GM18951 (cell line): ENCODE data around the gene ALDH1B1.

ENCODE experiments used
- POLR2A ChIP-seq: IDR thresholded peaks from 4 replicates; pipeline ENCODE4 v1.6.1; 2011; ENCODE audit warnings: mild to moderate bottlenecking; ENCODE audit not compliant: insufficient read length, insufficient read depth; ENCODE audit errors: extremely low read depth
- in situ Hi-C: fragments of 300-500 bp; cut with MboI; formaldehyde crosslinking; loops from one replicate; pipeline ENCODE4 v1.12.0; 2022; ENCODE audit warnings: low sequenced_read_pairs, mixed read lengths, inconsistent platforms; ENCODE audit not compliant: unreplicated experiment

ALDH1B1 gene

DNA sequence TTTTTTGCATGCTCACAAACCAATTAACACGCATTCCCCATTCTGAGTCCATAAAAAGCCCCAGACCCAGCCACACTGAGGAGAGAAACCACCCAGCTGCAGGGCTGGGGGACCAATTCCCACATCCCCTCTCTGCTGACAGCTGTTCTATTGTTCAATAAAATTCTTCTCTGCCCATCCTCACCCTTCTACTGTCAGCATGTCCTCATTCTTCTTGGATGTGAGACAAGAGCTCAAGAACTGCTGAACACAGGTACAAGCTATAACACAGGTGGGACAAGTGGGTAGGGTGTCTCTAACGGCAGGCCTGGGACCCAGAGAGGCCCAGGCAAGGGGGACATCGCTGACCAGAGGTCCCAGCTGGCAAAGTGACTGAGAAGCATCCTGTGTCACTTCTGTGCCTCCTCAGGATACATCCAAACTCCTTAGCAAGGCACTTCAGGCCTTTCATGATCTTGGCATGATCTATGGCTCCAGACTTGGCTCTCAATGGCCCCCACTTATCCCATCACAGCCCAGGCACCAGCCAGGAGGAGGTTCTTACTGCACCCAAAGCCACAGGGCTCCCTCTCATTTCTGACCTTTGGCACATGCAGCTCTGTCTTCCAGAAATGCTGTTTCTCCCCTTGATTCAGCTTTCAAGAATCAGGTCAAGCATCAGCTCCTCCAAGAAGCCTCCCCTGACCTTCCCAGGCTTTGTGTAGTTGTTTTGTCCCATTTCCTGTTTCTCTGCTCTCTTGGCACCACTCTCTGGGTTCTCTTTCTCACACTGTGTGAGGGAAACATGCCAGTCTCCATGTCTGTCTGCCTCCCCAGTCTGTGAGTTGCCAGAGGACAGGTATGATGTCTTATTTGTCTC is 7.3 kb upstream of the ALDH1B1 start:
- TF ChIP-seq POLR2A = no peak

DNA sequence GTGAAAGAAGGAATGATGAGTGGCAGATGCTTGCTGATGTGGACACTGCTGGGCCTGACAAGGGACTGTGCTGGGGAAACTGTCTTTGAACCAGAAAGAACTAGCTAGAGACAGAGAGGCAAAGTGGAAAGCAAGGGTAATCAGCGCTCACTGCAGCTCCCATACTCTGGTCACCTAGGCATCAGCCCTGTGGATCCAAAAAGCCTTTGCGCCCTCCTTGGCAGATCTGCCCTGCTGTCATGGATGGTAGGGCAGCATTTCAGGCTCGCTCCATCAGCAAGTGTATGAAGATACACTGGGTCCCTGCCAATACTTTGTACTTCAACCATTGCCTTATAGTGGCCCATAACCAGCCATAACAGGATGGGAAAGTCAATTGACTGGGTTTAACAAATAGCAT is 6.6 kb upstream of the ALDH1B1 start:
- TF ChIP-seq POLR2A = no peak
- in situ Hi-C loops = no loop called here

More for the DNA sequence above, 7.3 kb upstream of the ALDH1B1 start:
- in situ Hi-C loops = no loop called here

DNA sequence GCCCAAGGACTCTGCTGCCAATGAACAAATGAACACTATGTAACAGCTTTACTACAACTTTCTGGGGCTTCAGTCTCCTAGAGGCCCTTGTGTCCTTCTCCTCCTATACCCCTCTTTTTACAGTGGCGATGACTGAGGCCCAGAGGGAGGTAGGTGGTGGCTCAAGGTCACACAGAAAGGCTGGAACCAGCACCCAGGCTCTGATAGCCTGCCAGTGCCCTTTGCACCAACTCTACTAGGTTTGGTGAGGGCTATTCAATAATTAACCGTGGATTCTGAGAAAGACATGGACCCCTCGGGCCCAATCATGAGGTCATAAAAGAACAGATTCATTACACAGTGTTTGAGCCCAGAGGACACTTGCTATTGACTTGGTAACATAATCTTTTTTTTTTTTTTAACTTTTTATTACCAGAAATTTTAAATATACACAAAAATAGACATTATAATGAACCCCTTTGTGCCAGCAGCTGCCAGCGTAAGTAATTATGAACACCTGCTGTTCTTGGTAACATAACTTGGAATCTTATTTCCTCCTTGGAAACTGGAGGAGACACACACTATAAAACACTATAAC is 6.1 kb upstream of the ALDH1B1 start:
- no peak for TF ChIP-seq POLR2A
- in situ Hi-C loops = no loop called here

DNA sequence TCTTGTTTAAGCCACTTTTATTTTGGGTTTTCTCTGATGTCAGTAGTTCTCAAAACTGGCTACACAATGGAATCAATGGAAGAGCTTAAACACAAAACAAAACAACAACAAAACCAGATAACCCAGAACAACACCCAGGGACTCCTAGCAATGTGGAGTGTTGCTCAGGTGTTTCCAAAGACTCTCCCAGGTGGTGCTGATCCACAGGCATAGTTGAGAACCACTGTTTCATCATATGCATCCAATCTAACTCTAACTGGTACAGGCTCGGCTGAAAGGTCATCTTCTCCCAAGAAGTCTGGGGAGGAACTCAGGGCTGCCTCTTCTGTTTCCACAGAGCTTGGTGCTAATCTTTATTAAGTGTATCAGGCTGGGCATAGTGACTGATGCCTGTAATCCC is 5.4 kb upstream of the ALDH1B1 start:
- in situ Hi-C loops = no loop called here
- TF ChIP-seq POLR2A = no peak

DNA sequence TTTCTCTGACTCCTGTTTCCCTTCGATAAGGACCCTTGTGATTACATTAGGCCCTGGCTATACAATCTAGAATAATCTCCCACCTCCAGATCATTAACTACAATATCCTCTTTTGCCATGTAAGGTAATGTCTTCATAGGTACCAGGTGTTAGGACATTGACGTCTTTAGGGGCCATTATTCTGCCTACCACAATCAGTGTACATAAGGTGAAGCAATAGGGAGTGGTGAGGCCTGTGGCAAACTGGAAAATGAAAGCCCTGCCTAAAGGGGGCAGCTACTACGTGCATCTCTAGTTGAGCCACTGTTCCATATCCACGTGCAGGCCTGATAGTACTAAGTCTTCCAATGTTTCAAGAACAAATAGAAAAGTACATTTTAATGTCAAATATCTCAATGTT is 4.8 kb upstream of the ALDH1B1 start:
- in situ Hi-C loops = no loop called here
- TF ChIP-seq POLR2A = no peak

DNA sequence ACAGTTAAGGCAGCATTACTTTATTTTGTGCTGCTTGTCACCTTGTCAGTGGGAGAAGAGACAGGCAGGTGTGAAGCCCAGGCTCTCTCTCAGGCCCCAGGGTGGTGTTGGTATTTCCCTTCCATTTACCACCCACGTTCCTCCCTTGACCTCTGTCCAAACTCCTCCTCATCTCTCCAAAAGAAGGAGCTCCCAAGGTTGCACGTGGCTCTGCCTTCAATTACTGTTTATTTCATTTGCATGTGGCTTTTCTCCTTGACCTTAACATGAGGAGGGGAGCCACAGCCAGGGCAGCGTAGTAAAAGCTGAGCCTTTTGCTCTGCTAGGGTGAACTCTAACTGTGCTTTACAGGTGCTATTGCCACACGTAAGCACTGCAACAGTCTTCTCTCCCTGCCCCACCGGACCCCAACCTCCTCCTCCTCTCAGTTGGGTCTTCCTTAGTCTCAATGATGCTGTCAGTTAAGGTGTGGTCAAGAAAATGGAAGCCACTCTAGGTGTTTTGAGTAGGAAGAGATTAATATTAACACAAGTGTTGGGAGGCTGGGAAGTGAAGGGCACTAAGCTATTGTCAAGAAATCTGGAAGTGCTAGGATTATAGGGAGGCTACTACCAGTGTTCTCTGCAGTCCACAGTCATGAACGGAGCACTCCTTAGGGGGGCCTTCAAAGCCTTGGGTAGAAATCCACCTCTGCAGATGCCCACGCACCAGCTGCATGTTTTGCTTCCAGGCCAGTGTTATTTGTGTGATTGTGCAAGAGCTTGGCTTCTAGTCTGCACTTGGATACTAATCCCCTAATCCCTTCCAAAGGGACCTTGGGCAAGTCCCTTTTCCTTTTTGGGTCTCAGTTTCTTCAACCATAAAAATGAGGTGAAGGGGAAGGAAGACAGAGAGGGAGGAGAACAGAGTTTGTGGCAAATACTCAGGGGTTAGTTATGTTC is 3.9 kb upstream of the ALDH1B1 start:
- TF ChIP-seq POLR2A = no peak
- in situ Hi-C loops = no loop called here

DNA sequence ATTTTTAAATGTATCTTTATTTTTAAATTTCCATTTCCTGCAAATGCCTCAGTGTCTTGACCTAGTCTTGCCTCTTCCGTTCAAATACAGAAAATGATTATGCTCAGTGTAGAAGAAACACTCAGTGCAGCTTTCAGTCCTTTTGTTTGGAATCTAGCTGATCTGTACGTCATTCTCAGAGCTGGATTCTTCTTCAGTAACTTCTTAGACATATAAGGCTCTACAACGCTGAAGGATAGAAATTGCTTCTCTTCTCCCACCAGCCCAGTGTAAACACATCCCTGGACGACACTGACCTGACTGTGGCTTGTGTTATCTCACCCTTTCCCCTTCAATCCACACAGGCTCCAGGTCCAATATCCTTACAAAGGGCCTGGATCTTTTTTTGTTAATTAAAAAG is 3.2 kb upstream of the ALDH1B1 start:
- in situ Hi-C loops = no loop called here
- TF ChIP-seq POLR2A = no peak

DNA sequence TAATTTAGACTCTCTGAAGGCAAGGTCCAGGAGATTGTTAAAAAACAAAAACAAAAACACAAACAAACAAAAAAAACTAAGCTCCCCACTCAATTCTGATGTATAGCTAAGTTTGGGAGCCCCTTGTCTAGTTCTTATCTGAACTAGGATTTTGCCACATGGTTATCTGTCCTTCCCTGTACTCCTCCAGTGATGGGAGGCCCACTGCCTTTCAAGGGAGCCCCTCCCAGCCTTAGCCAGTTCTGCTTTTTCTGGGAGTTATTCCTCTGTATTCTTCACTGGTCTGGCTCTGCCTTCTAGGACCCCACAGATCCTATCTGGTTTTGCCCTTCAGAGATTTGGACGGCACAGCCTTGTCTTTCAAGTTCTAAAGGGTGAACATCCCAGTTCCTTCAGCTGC is 2.1 kb upstream of the ALDH1B1 start:
- TF ChIP-seq POLR2A = no peak
- in situ Hi-C loops = no loop called here

DNA sequence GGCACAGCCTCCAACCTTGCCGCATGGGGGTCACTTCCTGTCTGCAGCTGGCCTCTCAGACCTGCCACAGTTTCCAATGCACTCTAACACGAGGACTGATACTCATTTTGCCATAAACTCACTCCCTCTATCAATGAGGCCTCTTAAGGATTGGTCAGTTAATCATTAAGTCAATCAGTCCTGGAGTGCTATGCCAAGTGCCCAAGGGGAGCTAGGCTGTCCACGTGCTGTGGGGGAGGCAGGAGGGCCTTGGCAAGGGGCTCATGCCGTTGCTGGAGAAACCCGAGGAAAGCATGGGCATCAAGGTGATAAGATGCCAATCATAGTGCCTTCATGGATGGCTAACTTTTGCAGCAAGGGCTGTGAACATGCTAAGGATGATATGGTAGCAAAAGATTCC is 1.7 kb upstream of the ALDH1B1 start:
- in situ Hi-C loops = no loop called here
- no peak for TF ChIP-seq POLR2A

DNA sequence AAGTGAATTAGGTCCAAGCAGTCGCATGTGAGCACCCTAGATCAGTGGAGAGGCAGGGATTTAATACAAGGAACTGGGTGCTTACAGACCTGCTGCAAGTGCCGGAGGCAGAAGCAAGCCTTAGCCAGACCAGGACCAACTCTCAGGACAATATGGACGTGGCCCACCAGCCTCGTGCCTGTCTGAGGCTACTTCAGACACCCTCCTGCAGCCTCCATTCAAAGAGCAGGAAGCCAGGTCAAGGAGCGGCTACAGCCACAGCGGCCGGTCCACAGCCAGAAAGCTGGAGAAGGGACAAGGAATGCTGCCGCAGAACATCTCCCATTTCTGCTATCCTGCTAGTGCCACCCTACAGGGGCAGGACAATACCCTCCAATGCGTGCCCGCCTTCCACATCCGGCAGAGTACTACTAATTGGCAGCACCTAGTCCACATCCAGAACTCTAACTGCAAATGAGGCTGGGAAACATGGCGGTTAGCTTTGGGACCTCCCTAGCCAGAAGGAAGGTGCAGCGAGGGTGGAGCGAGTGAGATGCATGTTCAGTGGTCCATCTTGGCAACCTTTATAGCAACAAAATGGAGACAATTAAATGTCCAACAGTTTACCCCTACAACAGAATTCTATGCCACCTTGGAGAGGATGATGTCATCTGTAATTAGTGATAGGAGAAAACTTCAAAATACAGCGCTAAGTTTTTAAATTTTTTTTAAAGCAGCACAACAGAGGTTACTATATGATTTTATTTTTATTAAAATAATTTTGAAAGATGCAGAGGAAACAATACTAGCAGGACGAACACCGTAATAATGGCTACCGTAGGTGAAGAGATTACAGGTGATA is 1.0 kb upstream of the ALDH1B1 start:
- in situ Hi-C loops = no loop called here
- no peak for TF ChIP-seq POLR2A

DNA sequence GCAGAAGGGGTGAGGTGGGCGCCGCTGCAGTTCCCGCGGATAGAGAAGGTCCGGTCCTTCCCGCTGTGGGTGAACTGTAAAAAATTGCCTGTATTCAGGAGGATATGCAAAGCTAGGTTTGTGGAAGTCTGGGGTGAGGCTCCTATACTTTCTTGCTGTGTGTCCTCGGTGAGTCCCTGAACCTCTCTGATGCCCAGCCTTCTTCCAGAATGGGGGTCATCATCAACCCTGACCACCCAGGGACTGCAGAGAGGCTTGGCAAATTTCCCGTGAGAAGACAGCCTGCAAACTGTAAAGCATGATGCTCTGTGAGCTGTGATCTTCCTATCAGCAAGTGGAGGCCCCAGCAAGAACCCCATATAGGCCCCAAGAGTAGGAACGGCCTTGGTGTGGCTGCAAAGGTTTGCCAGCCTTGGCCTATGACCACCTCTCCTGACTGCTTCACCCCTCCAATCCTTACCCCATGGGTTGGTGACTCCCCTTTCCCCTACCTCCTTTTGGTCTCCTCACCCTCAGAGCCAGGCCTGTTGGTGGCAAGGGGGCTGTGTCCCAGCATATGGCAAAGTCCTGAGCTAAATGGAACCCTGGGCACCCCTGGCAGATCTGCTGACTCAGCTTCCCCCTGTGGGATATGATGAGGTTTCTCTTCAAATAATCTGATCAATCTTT is 760 bp downstream of the ALDH1B1 start:
- no peak for TF ChIP-seq POLR2A
- in situ Hi-C loops = no loop called here

DNA sequence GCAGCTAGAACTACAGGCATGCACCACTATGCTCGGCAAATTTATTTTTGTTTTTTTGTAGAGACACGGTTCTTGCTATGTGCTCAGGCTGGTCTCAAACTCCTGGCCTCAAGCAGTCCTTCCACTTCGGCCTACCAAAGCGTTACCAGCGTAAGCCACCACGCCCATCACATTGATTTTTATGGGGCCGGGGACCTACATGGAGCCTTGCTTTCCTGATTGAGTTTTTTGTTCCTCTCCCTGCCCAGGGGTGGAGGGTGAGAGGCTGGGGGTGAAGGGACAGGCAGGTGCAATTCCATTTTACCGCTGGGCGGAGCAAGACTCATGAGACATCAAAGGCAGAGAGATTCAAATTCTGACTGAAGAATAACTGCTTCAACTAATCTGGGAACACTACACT is 1.9 kb downstream of the ALDH1B1 start:
- in situ Hi-C loops = no loop called here
- no peak for TF ChIP-seq POLR2A
